PFSK-1 (cell line): Measurements from ENCODE around the gene PTPRN2.

Experiments
- FOXP2 ChIP-seq: optimal IDR thresholded peaks from 2 replicates; pipeline ENCODE3; 2011; ENCODE audit warnings: borderline replicate concordance, control low read depth, inconsistent platforms; ENCODE audit not compliant: insufficient read depth; ENCODE audit errors: extremely low read length, extremely low read depth
- POLR2AphosphoS5 ChIP-seq: IDR thresholded peaks from 2 replicates; pipeline ENCODE4 v1.6.1; 2012; ENCODE audit warnings: low read depth, mild to moderate bottlenecking, control low read depth, low read length, moderate library complexity
- REST ChIP-seq, 2 experiments: IDR thresholded peaks; 2 replicates each; pipeline versions ENCODE4 v1.6.1 to v1.8.0; 2011 to 2012; ENCODE audit warnings: low read depth in 2 of 2, low read length in 2 of 2, control low read depth in 1 of 2, inconsistent platforms in 1 of 2, mild to moderate bottlenecking in 1 of 2, moderate library complexity in 1 of 2; ENCODE audit not compliant: insufficient read depth in 1 of 2
- SIN3A ChIP-seq: IDR thresholded peaks from 2 replicates; pipeline ENCODE4 v1.6.1; 2012; ENCODE audit warnings: mild to moderate bottlenecking, low read length, moderate library complexity, borderline replicate concordance; ENCODE audit not compliant: insufficient read depth
- TAF1 ChIP-seq: IDR thresholded peaks from 2 replicates; pipeline ENCODE4 v1.6.1; 2012; ENCODE audit warnings: low read length, control low read depth, borderline replicate concordance; ENCODE audit not compliant: insufficient read depth

The PTPRN2 gene

GRCh38 chr7:158583143-158583542 is 4.5 kb downstream of the PTPRN2 start:
- TF ChIP-seq POLR2AphosphoS5: no peak
- TF ChIP-seq REST (IDR thresholded peaks at IDR 0.05; ENCODE audit: insufficient read depth in 1 of 2, low read depth in 2 of 2, low read length in 2 of 2): no peak
- no peak for TF ChIP-seq TAF1
- no peak for TF ChIP-seq SIN3A
- TF ChIP-seq FOXP2: no peak

DNA sequence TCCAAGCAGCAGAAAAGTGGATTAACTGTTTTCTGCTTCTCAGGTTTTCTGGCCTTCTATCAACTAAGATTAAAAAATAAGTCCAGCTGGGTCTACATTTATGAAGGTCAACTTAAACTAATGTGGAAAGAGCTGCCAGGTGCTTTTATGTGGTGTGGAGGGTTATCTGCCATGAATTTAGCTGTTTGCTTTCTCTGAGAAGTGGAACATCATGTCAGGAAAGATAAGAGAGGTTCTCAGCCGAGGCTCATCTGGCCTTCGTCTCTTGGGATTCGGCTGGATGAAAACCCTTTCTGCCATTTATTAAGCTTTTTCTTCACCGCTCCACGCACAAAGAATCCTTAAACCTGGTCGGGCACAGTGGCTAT is 5.5 kb downstream of the PTPRN2 start:
- no peak for TF ChIP-seq REST (IDR thresholded peaks at IDR 0.05; ENCODE audit: insufficient read depth in 1 of 2, low read depth in 2 of 2, low read length in 2 of 2)
- TF ChIP-seq POLR2AphosphoS5: no peak
- TF ChIP-seq SIN3A: no peak

DNA sequence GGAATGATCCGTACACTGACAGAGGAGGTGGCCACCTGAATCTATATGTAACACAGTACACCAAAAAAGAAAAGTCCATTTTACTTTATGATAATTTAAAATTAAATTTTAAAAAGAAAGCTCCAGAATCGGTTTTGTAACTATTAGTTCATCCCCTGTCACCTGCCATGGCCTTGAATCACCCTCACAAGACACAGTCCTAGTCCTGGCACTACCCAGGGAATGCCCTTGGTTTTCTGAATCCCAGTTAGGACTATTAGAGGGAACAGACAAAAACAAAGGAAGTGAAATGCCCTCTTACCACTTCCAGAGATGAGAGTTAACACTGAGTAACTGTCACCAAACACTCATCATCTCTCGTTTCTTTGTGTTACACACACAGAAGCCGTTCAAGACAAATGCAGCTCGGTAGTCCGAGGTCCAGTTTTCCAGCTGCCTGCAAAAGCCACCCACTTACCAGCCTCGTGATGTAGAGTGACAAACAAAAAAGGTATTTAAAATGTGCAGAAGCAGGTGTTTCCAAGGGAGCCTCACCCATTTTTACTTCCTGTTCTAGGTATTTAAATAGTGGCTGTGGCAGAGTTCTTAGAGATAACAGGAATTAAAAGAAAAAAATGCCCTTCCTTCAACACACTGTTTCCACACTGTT is 6.1 kb downstream of the PTPRN2 start:
- TF ChIP-seq REST (IDR thresholded peaks at IDR 0.05; ENCODE audit: insufficient read depth in 1 of 2, low read depth in 2 of 2, low read length in 2 of 2): no peak

DNA sequence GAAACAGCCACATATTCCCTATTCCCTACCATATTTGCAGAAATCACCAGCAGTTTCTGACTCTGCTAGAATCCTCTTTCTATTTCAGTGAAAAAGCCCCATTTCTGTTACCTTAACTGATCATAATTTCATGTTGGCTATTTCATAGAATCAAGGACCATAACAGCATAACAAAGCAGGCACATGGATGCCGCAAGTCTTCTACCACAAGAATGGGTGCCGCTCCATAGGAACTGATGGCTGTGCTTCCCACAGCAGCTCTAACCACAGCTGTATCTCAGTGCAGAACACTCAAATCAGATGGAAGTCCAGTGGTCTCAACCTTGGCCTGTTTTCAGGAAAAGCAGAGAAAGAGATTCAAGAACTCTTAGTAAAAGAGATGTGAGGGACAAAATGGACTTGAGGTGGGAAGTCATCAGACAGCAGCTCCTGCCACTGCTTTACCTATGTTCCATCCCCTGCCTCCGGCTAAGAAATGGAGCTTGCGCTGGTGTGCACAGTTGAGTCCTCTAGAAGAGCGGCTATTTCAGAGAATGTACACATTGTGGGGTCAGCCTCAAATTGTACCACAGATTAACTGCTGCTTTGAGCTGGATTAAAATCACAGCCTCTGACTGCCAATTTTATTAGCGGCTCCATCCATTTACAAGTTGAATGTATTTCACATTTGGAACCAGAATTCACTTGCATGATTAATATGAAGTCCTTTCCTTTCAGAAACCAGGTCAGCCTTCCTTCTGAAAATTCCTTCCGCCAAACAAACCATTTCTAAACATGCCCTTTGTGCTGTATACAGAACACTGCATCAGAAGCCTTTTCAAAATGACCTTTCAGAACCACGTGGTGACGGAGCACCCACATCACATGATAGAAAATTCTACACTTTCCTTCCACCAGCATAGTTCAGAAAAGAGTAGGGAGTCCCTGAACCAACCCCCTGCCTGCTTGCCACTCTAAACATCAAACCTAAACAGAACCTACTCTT is 7.7 kb downstream of the PTPRN2 start:
- TF ChIP-seq REST (IDR thresholded peaks at IDR 0.05; ENCODE audit: insufficient read depth in 1 of 2, low read depth in 2 of 2, low read length in 2 of 2) (no peak), TAF1 (no peak), SIN3A (no peak), POLR2AphosphoS5 (no peak), FOXP2 (no peak)
